Esophagus muscularis mucosa (tissue), 4 donors: Measurements from ENCODE around the gene TTBK2. TPM values are rescaled to one million over a fixed set of nuclear protein-coding genes. Genes with fewer than 3 reads are reported as not detected.

Source experiments
- DNase-seq: peaks from one replicate; pipeline ENCODE4 v3.0.0-alpha.2; 2017; ENCODE audit errors: extremely low spot score
- H3K27ac ChIP-seq, 4 donors: fragments of 200-600 bp; sonication (generic); replicated peaks in 1 of 4; 1 replicate in 3 of 4; 2 replicates in 1 of 4; pipeline ENCODE4 v1.5.1; 2016 to 2019; ENCODE audit warnings: mild to moderate bottlenecking in 1 of 4
- H3K27me3 ChIP-seq, 4 donors: fragments of 200-600 bp; sonication (generic); one replicate each; pipeline versions ENCODE4 v1.5.1 to v1.6.0; 2016 to 2019
- H3K36me3 ChIP-seq, 4 donors: fragments of 200-600 bp; sonication (generic); one replicate each; pipeline ENCODE4 v1.5.1; 2016 to 2019
- H3K4me1 ChIP-seq, 4 donors: fragments of 200-600 bp; sonication (generic); one replicate each; pipeline ENCODE4 v1.5.1; 2016 to 2019
- H3K4me3 ChIP-seq, 4 donors: fragments of 200-600 bp; sonication (generic); 1 replicate in 2 of 4; 2 replicates in 2 of 4; pipeline ENCODE4 v1.5.1; 2016 to 2019; ENCODE audit warnings: mild to moderate bottlenecking in 4 of 4, moderate library complexity in 1 of 4
- H3K9me3 ChIP-seq, 4 donors: fragments of 200-600 bp; sonication (generic); 1 replicate in 3 of 4; 2 replicates in 1 of 4; pipeline ENCODE4 v1.5.1; 2016 to 2019
- CTCF ChIP-seq, 3 experiments: fragments of 200-600 bp in 2 of 3; fragments of 450-650 bp in 1 of 3; sonication (generic) in 2 of 3; IDR thresholded peaks; one replicate each; pipeline ENCODE4 v1.5.1; 2017 to 2019; ENCODE audit warnings: antibody characterized with exemption in 3 of 3, mild to moderate bottlenecking in 2 of 3, moderate library complexity in 1 of 3
- EP300 ChIP-seq: sonication (generic); formaldehyde crosslinking; IDR thresholded peaks from one replicate; pipeline ENCODE4 v1.6.1; 2017; ENCODE audit warnings: antibody characterized with exemption
- POLR2A ChIP-seq: fragments of 450-650 bp; IDR thresholded peaks from one replicate; pipeline ENCODE4 v1.6.1; 2017; ENCODE audit warnings: antibody characterized with exemption, moderate library complexity, mild to moderate bottlenecking, low read depth
- POLR2AphosphoS5 ChIP-seq, 2 donors: sonication (generic); formaldehyde crosslinking; IDR thresholded peaks; one replicate each; pipeline ENCODE4 v1.6.1; 2017; ENCODE audit warnings: antibody characterized with exemption in 2 of 2
- WGBS: methylation state at CpG from one replicate; pipeline ENCODE4 v1.1.5; 2018; 5-methylcytosine and 5-hydroxymethylcytosine counted together
- intact Hi-C: fragments of 100-400 bp; cut with DNase I; formaldehyde crosslinking; loops from one replicate; pipeline ENCODE4 v1.15.1; 2023
- total RNA-seq, 4 donors: library from RNA; depleted of rRNA; stranded (reverse); fragments of >200 nt; gene quantifications; one replicate each; pipeline versions ENCODE4 v1.1.0 to v1.2.1, GENCODE V29; 2016

Gene TTBK2
- total RNA-seq, 4 donors from 2014 or later = 19.4 to 33.0 (median 25.1) TPM

DNA sequence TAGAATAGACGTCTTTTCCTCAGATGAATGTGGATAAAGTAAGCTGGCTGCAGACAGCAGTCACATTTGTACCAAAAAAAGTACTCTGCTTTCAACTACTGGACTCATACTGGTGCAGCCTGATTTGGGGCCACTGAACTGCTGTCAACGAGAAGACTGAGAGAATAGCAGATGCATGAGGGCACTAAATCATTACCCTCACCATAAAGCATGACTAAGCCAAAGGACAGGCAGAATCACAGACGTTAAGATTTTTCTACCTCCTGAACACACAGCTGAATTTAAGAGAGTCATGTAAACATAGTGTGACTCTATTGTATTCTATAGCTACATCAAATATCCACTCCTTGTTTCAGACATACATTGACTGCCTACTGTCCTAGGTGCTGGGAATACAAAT lies 115.8 kb downstream of the TTBK2 start:
- H3K4me3 ChIP-seq = no peak overlapping the region
- no peak for DNase-seq
- TF ChIP-seq CTCF (IDR thresholded peaks at IDR 0.05) (no peak), POLR2A (no peak), EP300 (no peak), POLR2AphosphoS5 (IDR thresholded peaks at IDR 0.05) (no peak)
- H3K9me3 ChIP-seq = no peaks in the 10 kb centered on the region
- intact Hi-C loops = no loop called here
- no peak overlapping the region for H3K27ac ChIP-seq
- WGBS = 70% methylated on average over 3 of the region's 3 CpGs
- H3K27me3 ChIP-seq = no peaks in the 10 kb centered on the region
- peaks cover 0 to 48% (median 38%) of the 10 kb centered on the region in 4 donors for H3K36me3 ChIP-seq
- no peaks in the 10 kb centered on the region for H3K4me1 ChIP-seq

DNA sequence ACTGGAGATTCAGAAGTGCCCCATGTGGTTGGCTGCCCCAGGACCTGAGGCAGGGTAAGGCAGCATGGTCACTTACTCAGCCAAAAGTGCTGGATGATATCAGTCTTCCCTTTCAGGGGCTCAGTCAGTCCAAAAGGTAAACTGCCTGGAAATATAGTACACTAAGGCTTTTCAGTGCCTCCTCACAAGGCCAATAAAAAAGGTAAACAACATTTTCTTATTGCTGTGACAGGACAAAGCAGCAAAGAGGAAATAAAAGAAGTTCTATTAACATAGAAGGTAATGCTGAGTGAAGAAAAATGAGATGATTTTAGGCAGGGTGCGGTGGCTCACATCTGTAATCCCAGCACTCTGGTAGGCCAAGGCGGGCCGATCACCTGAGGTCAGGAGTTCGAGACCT lies 117.1 kb downstream of the TTBK2 start:
- Histone ChIP-seq H3K36me3 (peaks cover 0 to 45% (median 37%) of the 10 kb centered on the region in 4 donors), H3K27me3 (no peaks in the 10 kb centered on the region), H3K4me3 (no peak overlapping the region), H3K27ac (no peak overlapping the region), H3K4me1 (no peaks in the 10 kb centered on the region), H3K9me3 (no peaks in the 10 kb centered on the region)
- no peak for DNase-seq
- 98% methylated on average over 4 of the region's 4 CpGs for WGBS
- TF ChIP-seq POLR2AphosphoS5 (IDR thresholded peaks at IDR 0.05) (no peak), EP300 (no peak), CTCF (IDR thresholded peaks at IDR 0.05) (no peak), POLR2A (no peak)
- intact Hi-C loops = no loop called here

DNA sequence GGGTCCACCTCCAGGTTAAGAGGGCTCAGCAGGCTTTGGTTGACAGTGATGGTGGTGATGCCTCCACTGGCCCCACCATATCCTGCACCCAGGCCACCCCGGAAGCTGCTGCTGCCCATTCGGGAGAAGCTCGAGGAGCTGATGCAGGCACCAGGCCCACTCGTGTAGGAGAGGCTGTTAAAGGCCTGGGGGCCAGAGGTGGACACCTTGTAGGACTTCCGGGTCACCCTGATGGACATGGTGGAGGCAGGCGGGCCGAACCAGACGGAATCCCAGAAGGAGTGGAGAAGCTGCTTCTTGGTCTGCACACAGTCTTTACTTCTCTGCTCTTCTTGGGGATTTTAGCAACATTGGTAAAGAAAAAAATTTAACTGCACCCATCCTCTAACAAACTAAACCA lies 118.4 kb downstream of the TTBK2 start:
- Histone ChIP-seq H3K36me3 (peaks cover 0 to 45% (median 38%) of the 10 kb centered on the region in 4 donors), H3K9me3 (no peaks in the 10 kb centered on the region), H3K4me3 (no peak overlapping the region), H3K4me1 (no peaks in the 10 kb centered on the region), H3K27ac (no peak overlapping the region), H3K27me3 (no peaks in the 10 kb centered on the region)
- intact Hi-C loops = no loop called here
- TF ChIP-seq POLR2AphosphoS5 (IDR thresholded peaks at IDR 0.05) = no peak
- TF ChIP-seq EP300 = no peak
- TF ChIP-seq POLR2A = no peak
- no peak for TF ChIP-seq CTCF (IDR thresholded peaks at IDR 0.05)
- 96% methylated on average over 4 of the region's 8 CpGs for WGBS
- DNase-seq = no peak

DNA sequence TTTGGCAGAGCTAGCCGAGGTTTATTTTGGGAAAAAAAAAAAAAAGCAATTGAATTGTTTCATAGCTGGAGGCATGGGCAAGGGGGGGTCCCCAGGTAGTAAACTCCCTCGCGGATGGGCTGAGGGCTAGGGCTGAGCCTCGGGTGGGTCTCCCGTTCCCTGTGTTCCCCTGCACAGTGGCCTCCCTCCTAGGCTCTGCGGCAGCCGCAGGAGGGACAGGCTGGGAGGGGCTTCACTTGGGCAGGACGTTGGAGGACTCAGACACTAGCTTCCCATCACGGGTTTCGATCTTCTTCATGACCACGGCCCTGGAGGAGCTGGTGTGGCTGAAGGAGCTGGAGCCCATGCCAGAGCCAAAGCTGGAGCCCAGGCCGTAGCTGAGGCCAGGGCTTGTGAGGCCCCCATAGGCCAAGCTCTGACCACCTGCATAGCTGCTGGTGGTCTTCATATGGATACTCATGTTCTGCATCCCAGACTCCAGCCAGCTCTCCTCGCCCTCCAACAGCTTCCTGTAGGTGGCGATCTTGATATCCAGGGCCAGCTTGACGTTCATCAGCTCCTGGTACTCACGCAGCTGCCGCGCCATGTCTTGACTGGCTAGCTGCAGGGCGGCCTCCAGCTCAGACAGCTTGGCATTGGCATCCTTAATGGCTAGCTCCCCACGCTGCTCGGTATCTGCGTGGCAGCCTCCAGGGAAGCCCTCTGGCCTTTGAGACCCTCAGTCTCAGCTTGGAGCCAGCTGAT lies 119.7 kb downstream of the TTBK2 start:
- intact Hi-C loops = no loop called here
- Histone ChIP-seq H3K27ac (no peak overlapping the region), H3K27me3 (no peaks in the 10 kb centered on the region), H3K4me3 (no peak overlapping the region), H3K4me1 (no peaks in the 10 kb centered on the region), H3K9me3 (no peaks in the 10 kb centered on the region), H3K36me3 (peaks cover 0 to 45% (median 40%) of the 10 kb centered on the region in 4 donors)
- WGBS = 70% methylated on average over 10 of the region's 22 CpGs
- no peak for DNase-seq
- TF ChIP-seq EP300 (no peak), CTCF (IDR thresholded peaks at IDR 0.05) (peak in 1 of 3 experiments; percentile 13), POLR2A (no peak), POLR2AphosphoS5 (IDR thresholded peaks at IDR 0.05) (no peak)
